ENCODE data around the gene FLVCR2.

FLVCR2 gene

GRCh38 chr14:75630695-75631452 is 52.5 kb downstream of the FLVCR2 start:
- H3K9me3 ChIP-seq (ENCODE audit: control insufficient read depth, insufficient read depth, low read depth, low read length), result no peaks in the 10 kb centered on the region
- H3K36me3 ChIP-seq (ENCODE audit: control insufficient read depth in 2 of 2, insufficient read depth in 1 of 2, low read length in 2 of 2), result no peaks in the 10 kb centered on the region
- ChIA-PET CTCF (no interaction called here), POLR2A (no interaction called here)
- H3K4me1 ChIP-seq (ENCODE audit: control insufficient read depth, insufficient read depth, low read length), result no peaks in the 10 kb centered on the region
- TF ChIP-seq ZNF488 (tag by site-specific recombination; IDR thresholded peaks at IDR 0.05), result no peak
- no peak for TF ChIP-seq ZNF140 (tag by site-specific recombination; IDR thresholded peaks at IDR 0.05)
- no peak for TF ChIP-seq ZNF311 (tag by site-specific recombination; IDR thresholded peaks at IDR 0.05; ENCODE audit: borderline replicate concordance)
- TF ChIP-seq ZNF132 (tag by site-specific recombination; IDR thresholded peaks at IDR 0.05; ENCODE audit: borderline replicate concordance), result no peak
- no peak for TF ChIP-seq ZNF433 (tag by site-specific recombination; IDR thresholded peaks at IDR 0.05; ENCODE audit: low read depth)
- no peak for TF ChIP-seq ZNF704 (tag by site-specific recombination; IDR thresholded peaks at IDR 0.05)
- TF ChIP-seq TRIM28 (IDR thresholded peaks at IDR 0.05; ENCODE audit: borderline replicate concordance, low read length), result no peak
- TF ChIP-seq ZNF521 (tag by site-specific recombination; IDR thresholded peaks at IDR 0.05), result no peak
- TF ChIP-seq GLI2 (tag by site-specific recombination; IDR thresholded peaks at IDR 0.05; ENCODE audit: borderline replicate concordance, low read depth), result no peak
- no peak for TF ChIP-seq ZNF624 (tag by site-specific recombination; IDR thresholded peaks at IDR 0.05)
- TF ChIP-seq ZNF366 (tag by site-specific recombination; conservative IDR thresholded peaks at IDR 0.05), result no peak
- no peak overlapping the region for H3K27ac ChIP-seq (ENCODE audit: extremely low read depth, low read depth, low read length)
- no peak overlapping the region for H3K4me3 ChIP-seq (ENCODE audit: low read depth, low read length)

GRCh38 chr14:75631453-75631831 is 53.0 kb downstream of the FLVCR2 start:
- Histone ChIP-seq H3K4me1 (ENCODE audit: control insufficient read depth, insufficient read depth, low read length) (no peaks in the 10 kb centered on the region), H3K36me3 (ENCODE audit: control insufficient read depth in 2 of 2, insufficient read depth in 1 of 2, low read length in 2 of 2) (no peaks in the 10 kb centered on the region), H3K27ac (ENCODE audit: extremely low read depth, low read depth, low read length) (no peak overlapping the region), H3K9me3 (ENCODE audit: control insufficient read depth, insufficient read depth, low read depth, low read length) (no peaks in the 10 kb centered on the region), H3K4me3 (ENCODE audit: low read depth, low read length) (no peak overlapping the region)
- no peak for TF ChIP-seq ZNF169 (tag by site-specific recombination; IDR thresholded peaks at IDR 0.05)
- peak; percentile 48; the same call in 1 of the 2 replicates for TF ChIP-seq PRDM10 (tag by site-specific recombination; IDR thresholded peaks at IDR 0.05)
- POLR2A ChIA-PET, result no interaction called here
- CTCF ChIA-PET, result no interaction called here

GRCh38 chr14:75634848-75635247 is 56.4 kb downstream of the FLVCR2 start:
- Histone ChIP-seq H3K4me3 (ENCODE audit: low read depth, low read length) (no peak overlapping the region), H3K36me3 (ENCODE audit: control insufficient read depth in 2 of 2, insufficient read depth in 1 of 2, low read length in 2 of 2) (no peaks in the 10 kb centered on the region), H3K4me1 (ENCODE audit: control insufficient read depth, insufficient read depth, low read length) (no peaks in the 10 kb centered on the region), H3K27ac (ENCODE audit: extremely low read depth, low read depth, low read length) (no peak overlapping the region), H3K9me3 (ENCODE audit: control insufficient read depth, insufficient read depth, low read depth, low read length) (no peaks in the 10 kb centered on the region)
- POLR2A ChIA-PET, result no interaction called here
- no peak for TF ChIP-seq ZNF501 (tag by site-specific recombination; IDR thresholded peaks at IDR 0.05)
- CTCF ChIA-PET, result interaction anchor here (1.1 to 1.5 kb wide), 2 partner anchors 19 to 21 kb away, joined by 3 to 5 read pairs; no protein-coding TSS in a partner anchor

Measured in HEK293 (cell line).